Thymus (tissue), 11 donors: ENCODE measurements around the gene THPO. TPM values are rescaled to one million over a fixed set of nuclear protein-coding genes. Genes with fewer than 3 reads are reported as not detected.

Experiments used
- DNase-seq, 9 donors: peaks; one replicate each; pipeline ENCODE4 v3.0.0-alpha.2; 2013; ENCODE audit warnings: low spot score in 9 of 9, low read depth in 6 of 9, missing footprints in 1 of 9
- H3K27ac ChIP-seq, 2 donors: one replicate each; pipeline ENCODE4 v1.5.1; 2013; ENCODE audit warnings: control low read depth in 1 of 2, low read depth in 1 of 2, low read length in 1 of 2, mild to moderate bottlenecking in 1 of 2, moderate library complexity in 1 of 2
- H3K27me3 ChIP-seq, 2 donors: one replicate each; pipeline ENCODE4 v1.5.1; 2013; ENCODE audit warnings: low read length in 1 of 2; ENCODE audit not compliant: control insufficient read depth in 2 of 2, insufficient read depth in 1 of 2
- H3K36me3 ChIP-seq, 2 donors: one replicate each; pipeline ENCODE4 v1.5.1; 2013; ENCODE audit warnings: low read length in 1 of 2, mild to moderate bottlenecking in 1 of 2, moderate library complexity in 1 of 2; ENCODE audit not compliant: control insufficient read depth in 2 of 2, insufficient read depth in 2 of 2
- H3K4me1 ChIP-seq, 2 donors: one replicate each; pipeline ENCODE4 v1.5.1; 2013; ENCODE audit warnings: low read length in 2 of 2; ENCODE audit not compliant: control insufficient read depth in 2 of 2, insufficient read depth in 2 of 2
- H3K4me3 ChIP-seq, 2 donors: one replicate each; pipeline ENCODE4 v1.5.1; 2013; ENCODE audit warnings: low read length in 2 of 2, control low read depth in 1 of 2, mild to moderate bottlenecking in 1 of 2
- H3K9me3 ChIP-seq, 2 donors: one replicate each; pipeline ENCODE4 v1.5.1; 2013; ENCODE audit warnings: low read length in 1 of 2, mild to moderate bottlenecking in 1 of 2; ENCODE audit not compliant: control insufficient read depth in 2 of 2, insufficient read depth in 1 of 2
- WGBS: extraction: QIAGEN DNeasy Blood & Tissue Kit; methylation state at CpG from one replicate; pipeline ENCODE4 v1.1.7; 2013; 5-methylcytosine and 5-hydroxymethylcytosine counted together
- polyA plus RNA-seq: library from polyadenylated mRNA; stranded (reverse); fragments of 200-250 nt; gene quantifications from one replicate; pipeline ENCODE4 v1.2.3, GENCODE V29; 2013
- total RNA-seq: library from RNA; stranded (reverse); fragments of 120-200 nt; gene quantifications from one replicate; pipeline ENCODE4 v1.2.4, GENCODE V29; 2013
- donor health status: healthy.

The THPO gene
- total and polyA plus RNA-seq, 2 donors, result 0.21 TPM; not detected in 1

GRCh38 chr3:184371570-184372018 is 6.4 kb downstream of the THPO start:
- Histone ChIP-seq H3K4me3 (no peak overlapping the region), H3K27ac (no peak overlapping the region), H3K4me1 (no peaks in the 10 kb centered on the region), H3K27me3 (peaks cover 2 to 22% of the 10 kb centered on the region in 2 donors), H3K36me3 (peaks cover 16 to 22% of the 10 kb centered on the region in 2 donors), H3K9me3 (no peaks in the 10 kb centered on the region)
- DNase-seq, result peak in 7 of 9 donors; percentile 30 to 79 (median 48)
- 53% methylated on average over 5 of the region's 5 CpGs for WGBS

- Histone ChIP-seq H3K36me3 (peaks cover 16 to 35% of the 10 kb centered on the region in 2 donors), H3K27me3 (peaks cover 0 to 12% of the 10 kb centered on the region in 2 donors), H3K27ac (no peak overlapping the region), H3K4me1 (peaks cover 0 to 5% of the 10 kb centered on the region in 2 donors), H3K4me3 (no peak overlapping the region), H3K9me3 (no peaks in the 10 kb centered on the region)
- DNase-seq, result no peak
- WGBS, result 93% methylated on average over 3 of the region's 3 CpGs
These were observed 9.3 kb downstream of the THPO start for GRCh38 chr3:184368586-184369183.

- peaks cover 0 to 7% of the 10 kb centered on the region in 2 donors for H3K4me1 ChIP-seq
- H3K27me3 ChIP-seq, result peaks cover 0 to 6% of the 10 kb centered on the region in 2 donors
- H3K9me3 ChIP-seq, result peaks cover 0 to 2% of the 10 kb centered on the region in 2 donors
- peaks cover 16 to 35% of the 10 kb centered on the region in 2 donors for H3K36me3 ChIP-seq
- no peak overlapping the region for H3K4me3 ChIP-seq
- no peak overlapping the region for H3K27ac ChIP-seq
- 97% methylated on average over 9 of the region's 9 CpGs for WGBS
- no peak for DNase-seq
These were observed 9.9 kb downstream of the THPO start for GRCh38 chr3:184368116-184368515.

- WGBS, result 97% methylated on average over 5 of the region's 5 CpGs
These were observed 11.3 kb downstream of the THPO start for GRCh38 chr3:184366619-184367289.

GRCh38 chr3:184362668-184363546 is 15.1 kb downstream of the THPO start:
- Histone ChIP-seq H3K9me3 (peaks cover 0 to 2% of the 10 kb centered on the region in 2 donors), H3K27ac (peak overlapping the region; percentile 87 to 92), H3K4me1 (peaks cover 9 to 18% of the 10 kb centered on the region in 2 donors), H3K27me3 (peaks cover 7 to 41% of the 10 kb centered on the region in 2 donors), H3K36me3 (peaks cover 9 to 20% of the 10 kb centered on the region in 2 donors), H3K4me3 (peak overlapping the region; percentile 77 to 83)
- DNase-seq, result peak; percentile 84 to 97 (median 91)
- WGBS, result under 1% methylated on average over 68 of the region's 68 CpGs

More at GRCh38 chr3:184366619-184367289, 11.3 kb downstream of the THPO start:
- no peak overlapping the region for H3K4me3 ChIP-seq
- peaks cover 3 to 12% of the 10 kb centered on the region in 2 donors for H3K4me1 ChIP-seq
- H3K27me3 ChIP-seq, result peaks cover 0 to 9% of the 10 kb centered on the region in 2 donors
- peaks cover 0 to 2% of the 10 kb centered on the region in 2 donors for H3K9me3 ChIP-seq
- H3K27ac ChIP-seq, result no peak overlapping the region
- peaks cover 16 to 35% of the 10 kb centered on the region in 2 donors for H3K36me3 ChIP-seq
- DNase-seq, result no peak

- DNase-seq, result peak in 6 of 9 donors; percentile 13 to 59 (median 20)
These were observed 15.9 kb downstream of the THPO start for GRCh38 chr3:184361932-184362667.

GRCh38 chr3:184361532-184361931 is 16.5 kb downstream of the THPO start, which contains the start of the genes CLCN2 and POLR2H:
TSS of gene CLCN2 (minus strand) at chr3:184361605. CDS start at chr3:184361479, 126 bp downstream.
TSS of gene POLR2H (plus strand) at chr3:184361710. CDS start at chr3:184363493, 1,783 bp downstream.
- peak in 5 of 9 donors; percentile 15 to 45 (median 28) for DNase-seq
- Histone ChIP-seq H3K4me3 (peak within 1 kb of the TSS; percentile 77 to 83), H3K36me3 (peaks cover 0 to 12% of the 10 kb centered on the region in 2 donors), H3K9me3 (peaks cover 2 to 3% of the 10 kb centered on the region in 2 donors), H3K27ac (peak within 1 kb of the TSS; percentile 87 to 92), H3K27me3 (peaks cover 7 to 42% of the 10 kb centered on the region in 2 donors), H3K4me1 (peaks cover 9 to 18% of the 10 kb centered on the region in 2 donors)
- under 1% methylated on average over 56 of the region's 56 CpGs for WGBS

More at GRCh38 chr3:184361932-184362667, 15.9 kb downstream of the THPO start:
- Histone ChIP-seq H3K4me3 (peak overlapping the region; percentile 77 to 83), H3K27me3 (peaks cover 7 to 42% of the 10 kb centered on the region in 2 donors), H3K9me3 (peaks cover 2 to 3% of the 10 kb centered on the region in 2 donors), H3K4me1 (peaks cover 9 to 18% of the 10 kb centered on the region in 2 donors), H3K27ac (peak overlapping the region; percentile 87 to 92), H3K36me3 (peaks cover 5 to 17% of the 10 kb centered on the region in 2 donors)
- WGBS, result under 1% methylated on average over 38 of the region's 38 CpGs
